ENCODE measurements around the gene ASAP2.

The ASAP2 gene

GRCh38 chr2:9168821-9169221 is 37.8 kb upstream of the ASAP2 start:
- Histone ChIP-seq H3F3A (ENCODE audit: insufficient read depth, low read length) (no peaks in the 10 kb centered on the region), H4K20me1 (ENCODE audit: insufficient read depth, low read length) (no peaks in the 10 kb centered on the region), H3K9ac (ENCODE audit: low read length) (no peak overlapping the region), H3K4me1 (ENCODE audit: low read length) (no peaks in the 10 kb centered on the region), H3K27ac (ENCODE audit: low read length) (no peak overlapping the region), H3K9me3 (replicated peaks; ENCODE audit: insufficient read depth, low read length) (no peaks in the 10 kb centered on the region), H3K4me3 (ENCODE audit: low read length) (no peak overlapping the region), H3K9me2 (replicated peaks; ENCODE audit: insufficient read depth, low read length) (no peaks in the 10 kb centered on the region), H3K27me3 (replicated peaks; ENCODE audit: insufficient read depth, low read length) (no peaks in the 10 kb centered on the region), H3K4me2 (ENCODE audit: low read depth, low read length) (no peak overlapping the region), H2AFZ (ENCODE audit: low read length) (no peak overlapping the region), H3K36me3 (replicated peaks; ENCODE audit: insufficient read depth, low read length) (no peaks in the 10 kb centered on the region), H3K79me2 (ENCODE audit: low read length) (no peaks in the 10 kb centered on the region)
- TF ChIP-seq EZH2phosphoT487 (IDR thresholded peaks at IDR 0.05; ENCODE audit: low read length) (no peak), EZH2 (optimal IDR thresholded peaks at IDR 0.05; ENCODE audit: low read depth, low read length) (no peak), CTCF (IDR thresholded peaks at IDR 0.05; ENCODE audit: low read length) (no peak)
- no peak for DNase-seq

- Histone ChIP-seq H3K27ac (ENCODE audit: low read length) (no peak overlapping the region), H3K9ac (ENCODE audit: low read length) (no peak overlapping the region), H3K27me3 (replicated peaks; ENCODE audit: insufficient read depth, low read length) (no peaks in the 10 kb centered on the region), H3F3A (ENCODE audit: insufficient read depth, low read length) (no peaks in the 10 kb centered on the region), H3K4me3 (ENCODE audit: low read length) (no peak overlapping the region), H3K4me2 (ENCODE audit: low read depth, low read length) (no peak overlapping the region), H3K4me1 (ENCODE audit: low read length) (no peaks in the 10 kb centered on the region), H2AFZ (ENCODE audit: low read length) (no peak overlapping the region), H3K36me3 (replicated peaks; ENCODE audit: insufficient read depth, low read length) (no peaks in the 10 kb centered on the region), H3K9me2 (replicated peaks; ENCODE audit: insufficient read depth, low read length) (no peaks in the 10 kb centered on the region), H4K20me1 (ENCODE audit: insufficient read depth, low read length) (no peaks in the 10 kb centered on the region), H3K9me3 (replicated peaks; ENCODE audit: insufficient read depth, low read length) (no peaks in the 10 kb centered on the region), H3K79me2 (ENCODE audit: low read length) (no peaks in the 10 kb centered on the region)
- TF ChIP-seq EZH2 (optimal IDR thresholded peaks at IDR 0.05; ENCODE audit: low read depth, low read length) (no peak), EZH2phosphoT487 (IDR thresholded peaks at IDR 0.05; ENCODE audit: low read length) (no peak), CTCF (IDR thresholded peaks at IDR 0.05; ENCODE audit: low read length) (no peak)
- no peak for DNase-seq
Observed at GRCh38 chr2:9169349-9170107, 37.1 kb upstream of the ASAP2 start.

GRCh38 chr2:9170458-9171130 is 36.0 kb upstream of the ASAP2 start:
- Histone ChIP-seq H3K4me3 (ENCODE audit: low read length) (no peak overlapping the region), H3K79me2 (ENCODE audit: low read length) (no peaks in the 10 kb centered on the region), H3K27me3 (replicated peaks; ENCODE audit: insufficient read depth, low read length) (no peaks in the 10 kb centered on the region), H3K36me3 (replicated peaks; ENCODE audit: insufficient read depth, low read length) (no peaks in the 10 kb centered on the region), H2AFZ (ENCODE audit: low read length) (no peak overlapping the region), H3K9me2 (replicated peaks; ENCODE audit: insufficient read depth, low read length) (no peaks in the 10 kb centered on the region), H3K27ac (ENCODE audit: low read length) (no peak overlapping the region), H3K9me3 (replicated peaks; ENCODE audit: insufficient read depth, low read length) (no peaks in the 10 kb centered on the region), H3K9ac (ENCODE audit: low read length) (no peak overlapping the region), H3K4me2 (ENCODE audit: low read depth, low read length) (no peak overlapping the region), H3F3A (ENCODE audit: insufficient read depth, low read length) (no peaks in the 10 kb centered on the region), H3K4me1 (ENCODE audit: low read length) (no peaks in the 10 kb centered on the region), H4K20me1 (ENCODE audit: insufficient read depth, low read length) (no peaks in the 10 kb centered on the region)
- no peak for DNase-seq
- TF ChIP-seq CTCF (IDR thresholded peaks at IDR 0.05; ENCODE audit: low read length) (no peak), EZH2phosphoT487 (IDR thresholded peaks at IDR 0.05; ENCODE audit: low read length) (no peak), EZH2 (optimal IDR thresholded peaks at IDR 0.05; ENCODE audit: low read depth, low read length) (no peak)
